HepG2 (cell line): ENCODE results near the gene MRM2. TPM values are rescaled to one million over a fixed set of nuclear protein-coding genes. Genes with fewer than 3 reads are reported as not detected.

Experiments
- CHD2 ChIP-seq: IDR thresholded peaks from 2 replicates; pipeline ENCODE4 v1.6.1; 2011; ENCODE audit warnings: low read depth, low read length, improper control_type of control experiment
- DR1 ChIP-seq: sonication (generic); formaldehyde crosslinking; IDR thresholded peaks from 2 replicates; pipeline ENCODE4 v1.8.0; 2021; ENCODE audit warnings: mild to moderate bottlenecking, missing genetic modification reagents, inconsistent platforms
- GPN1 ChIP-seq: sonication (generic); formaldehyde crosslinking; IDR thresholded peaks from 2 replicates; pipeline ENCODE4 v1.5.1; 2020; ENCODE audit warnings: missing genetic modification reagents, borderline replicate concordance
- JUN ChIP-seq: sonication (generic); formaldehyde crosslinking; IDR thresholded peaks from 2 replicates; pipeline ENCODE4 v1.4.0; 2020; ENCODE audit warnings: mild to moderate bottlenecking, missing genetic modification reagents
- KDM5B ChIP-seq: sonication (generic); formaldehyde crosslinking; IDR thresholded peaks from 2 replicates; pipeline ENCODE4 v1.4.0; 2020; ENCODE audit warnings: missing genetic modification reagents, mild to moderate bottlenecking, borderline replicate concordance
- KDM6A ChIP-seq: IDR thresholded peaks from 2 replicates; pipeline ENCODE4 v1.6.1; 2016; ENCODE audit warnings: low read depth
- KLF16 ChIP-seq, 2 experiments: sonication (generic) in 1 of 2; formaldehyde crosslinking in 1 of 2; IDR thresholded peaks; 2 replicates each; pipeline versions ENCODE4 v1.6.1 to v1.8.0; 2016 to 2023; ENCODE audit warnings: missing genetic modification reagents in 2 of 2, missing compliant biosample characterization in 1 of 2
- LCORL ChIP-seq, 2 experiments: fragments of 450-650 bp in 1 of 2; sonication (generic) in 1 of 2; formaldehyde crosslinking in 1 of 2; IDR thresholded peaks; 2 replicates each; pipeline versions ENCODE4 v1.5.0 to v1.6.1; 2017 to 2020; ENCODE audit warnings: antibody characterized with exemption in 1 of 2, missing genetic modification reagents in 1 of 2
- MIXL1 ChIP-seq: IDR thresholded peaks from 2 replicates; pipeline ENCODE4 v1.6.1; 2016
- NFE2L2 ChIP-seq: fragments of 150-350 bp; IDR thresholded peaks from 2 replicates; pipeline ENCODE4 v1.6.1; 2014; ENCODE audit warnings: low read length
- NKX3-1 ChIP-seq: sonication (generic); formaldehyde crosslinking; IDR thresholded peaks from 2 replicates; pipeline ENCODE4 v1.5.0; 2020; ENCODE audit warnings: missing genetic modification reagents
- PRMT3 ChIP-seq: sonication (generic); formaldehyde crosslinking; IDR thresholded peaks from 2 replicates; pipeline ENCODE4 v1.8.1; 2022; ENCODE audit warnings: low read depth, mild to moderate bottlenecking, moderate library complexity, missing genetic modification reagents, borderline replicate concordance
- PRPF4 ChIP-seq: fragments of 200-400 bp; formaldehyde crosslinking; IDR thresholded peaks from 2 replicates; pipeline ENCODE4 v1.6.1; 2016; ENCODE audit warnings: low read length, low read depth; ENCODE audit not compliant: poor library complexity, severe bottlenecking
- SNAI1 ChIP-seq: sonication (generic); formaldehyde crosslinking; IDR thresholded peaks from 2 replicates; pipeline ENCODE4 v1.5.0; 2020; ENCODE audit warnings: mild to moderate bottlenecking, missing genetic modification reagents, borderline replicate concordance
- SP1 ChIP-seq, 2 experiments: fragments of 450-650 bp in 1 of 2; sonication (generic) in 1 of 2; formaldehyde crosslinking in 1 of 2; IDR thresholded peaks; 2 replicates each; pipeline versions ENCODE4 v1.4.0 to v1.6.1; 2016 to 2020; ENCODE audit warnings: missing genetic modification reagents in 1 of 2
- THAP8 ChIP-seq: sonication (generic); formaldehyde crosslinking; IDR thresholded peaks from 2 replicates; pipeline ENCODE4 v1.5.1; 2020; ENCODE audit warnings: missing genetic modification reagents, mild to moderate bottlenecking, borderline replicate concordance
- U2AF1 ChIP-seq: fragments of 200-400 bp; formaldehyde crosslinking; optimal IDR thresholded peaks from 2 replicates; pipeline ENCODE3; 2017; ENCODE audit warnings: mild to moderate bottlenecking, low read depth, low read length
- ZIK1 ChIP-seq: sonication (generic); formaldehyde crosslinking; IDR thresholded peaks from 2 replicates; pipeline ENCODE4 v1.5.0; 2020; ENCODE audit warnings: mild to moderate bottlenecking, low read depth, missing genetic modification reagents, borderline replicate concordance
- ZNF460 ChIP-seq: sonication (generic); formaldehyde crosslinking; IDR thresholded peaks from 2 replicates; pipeline ENCODE4 v1.5.1; 2020; ENCODE audit warnings: missing genetic modification reagents, mild to moderate bottlenecking, borderline replicate concordance
- ZNF512 ChIP-seq: sonication (generic); formaldehyde crosslinking; IDR thresholded peaks from 2 replicates; pipeline ENCODE4 v1.4.0; 2020; ENCODE audit warnings: mild to moderate bottlenecking, missing genetic modification reagents
- ZNF543 ChIP-seq: sonication (generic); formaldehyde crosslinking; IDR thresholded peaks from 2 replicates; pipeline ENCODE4 v1.4.0; 2020; ENCODE audit warnings: mild to moderate bottlenecking, missing genetic modification reagents
- ZNF572 ChIP-seq: sonication (generic); formaldehyde crosslinking; IDR thresholded peaks from 2 replicates; pipeline ENCODE4 v1.5.1; 2020; ENCODE audit warnings: mild to moderate bottlenecking, missing genetic modification reagents
- ZNF800 ChIP-seq: sonication (generic); formaldehyde crosslinking; IDR thresholded peaks from 2 replicates; pipeline ENCODE4 v1.4.0; 2020; ENCODE audit warnings: missing genetic modification reagents
- polyA plus RNA-seq, 8 experiments: library from polyadenylated mRNA; depleted of rRNA in 3 of 8; stranded (reverse) in 7 of 8; unstranded in 1 of 8; fragments of >200 nt; fragmentation: Illumina TruSeq in 4 of 8; extraction: Trizol in 4 of 8; gene quantifications; 2 replicates each; pipeline versions ENCODE4 v1.2.1 to v1.2.3, GENCODE V29; 2011 to 2016; ENCODE audit warnings: low read depth in 4 of 8, missing spikeins in 1 of 8, mixed read lengths in 1 of 8; ENCODE audit not compliant: insufficient read depth in 1 of 8
- total RNA-seq, 5 experiments: library from RNA; depleted of rRNA; stranded (reverse); fragments of >200 nt; fragmentation: Illumina TruSeq; extraction: Trizol; gene quantifications; 2 replicates each; pipeline ENCODE4 v1.2.3, GENCODE V29; 2016; ENCODE audit warnings: low read depth in 1 of 5
- TF ChIP-seq, protein P1 (sequence below): sonication (generic); formaldehyde crosslinking; IDR thresholded peaks from 2 replicates; pipeline ENCODE4 v1.8.1; 2023; ENCODE audit warnings: mild to moderate bottlenecking, inconsistent platforms, moderate library complexity, missing genetic modification reagents, borderline replicate concordance

The MRM2 gene
- total and polyA plus RNA-seq, 2 of the 13 experiments (the other 11 are each of a cell fraction or from before 2014, with no cell fraction given) = 13.2 to 34.2 TPM

DNA sequence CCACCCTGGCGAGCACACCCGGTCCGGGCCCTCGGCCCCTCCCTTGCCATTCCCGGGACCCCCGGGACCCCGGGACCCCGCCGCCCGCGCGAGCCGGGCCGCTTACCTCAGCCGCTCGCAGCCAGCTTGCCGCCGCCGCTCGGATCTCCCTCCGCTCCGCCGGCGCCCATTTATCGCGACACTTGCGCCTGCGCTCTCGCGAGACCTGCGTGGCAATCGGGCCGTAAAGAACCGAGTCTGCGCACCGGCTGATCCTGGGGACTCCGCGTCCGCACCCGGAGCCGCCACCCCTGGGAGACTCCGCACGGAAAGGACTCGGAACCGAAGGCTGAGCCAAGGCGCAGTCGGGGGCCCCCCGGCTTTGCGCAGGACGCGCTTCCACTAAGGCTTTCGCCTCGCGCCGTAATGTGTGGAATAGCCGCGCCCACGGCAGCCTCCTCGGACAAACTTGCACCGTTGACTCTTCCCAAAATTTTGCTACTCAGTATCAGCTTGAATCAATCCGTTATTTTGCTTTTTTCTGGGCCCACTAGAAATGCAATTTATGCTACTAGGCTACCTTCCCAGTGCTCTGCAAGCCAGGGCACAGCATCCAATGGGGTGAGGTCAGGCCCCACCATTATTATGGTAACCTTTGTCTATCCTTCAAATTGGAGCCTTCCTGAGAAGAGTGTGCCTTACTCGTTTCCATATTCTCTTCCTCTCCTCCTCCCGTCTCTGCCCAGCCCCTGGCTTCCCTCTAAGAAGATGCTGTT, 9.1 kb downstream of the MRM2 start, which contains the start of gene MAD1L1 (continued):
- TF ChIP-seq ZNF512 (CRISPR knock-in tag) (no peak), JUN (CRISPR knock-in tag) (no peak), SP1 (IDR thresholded peaks at IDR 0.05) (peak; percentile 82), SP1 (CRISPR knock-in tag; IDR thresholded peaks at IDR 0.05) (no peak), U2AF1 (no peak), KDM5B (CRISPR knock-in tag) (peak; percentile 51; the same call in 1 of the 2 replicates), CHD2 (peak; percentile 99), ZNF543 (CRISPR knock-in tag) (peak; percentile 74; the same call in 1 of the 2 replicates), GPN1 (no peak), MIXL1 (CRISPR knock-in tag) (0 out of 2 replicates have a peak, but pooled peaks have one; percentile 15), KLF16 (CRISPR knock-in tag; IDR thresholded peaks at IDR 0.05) (peak in 1 of 2 experiments; percentile 48; a peak in 1 of 4 replicates), ZNF572 (CRISPR knock-in tag) (0 out of 2 replicates have a peak, but pooled peaks have one; percentile 36), SNAI1 (CRISPR knock-in tag) (no peak), ZNF460 (CRISPR knock-in tag) (no peak; the same call in 1 of the 2 replicates), PRMT3 (no peak), KDM6A (no peak), NKX3-1 (CRISPR knock-in tag) (0 out of 2 replicates have a peak, but pooled peaks have one; percentile 63), PRPF4 (no peak), DR1 (CRISPR knock-in tag) (peak; percentile 79), NFE2L2 (no peak), ZIK1 (CRISPR knock-in tag) (no peak; the same call in 1 of the 2 replicates), ZNF800 (peak; percentile 77), LCORL (IDR thresholded peaks at IDR 0.05) (no peak), LCORL (CRISPR knock-in tag; IDR thresholded peaks at IDR 0.05) (no peak; the same call in 1 of the 2 replicates), THAP8 (no peak; the same call in 1 of the 2 replicates)
- TF ChIP-seq, protein P1, sequence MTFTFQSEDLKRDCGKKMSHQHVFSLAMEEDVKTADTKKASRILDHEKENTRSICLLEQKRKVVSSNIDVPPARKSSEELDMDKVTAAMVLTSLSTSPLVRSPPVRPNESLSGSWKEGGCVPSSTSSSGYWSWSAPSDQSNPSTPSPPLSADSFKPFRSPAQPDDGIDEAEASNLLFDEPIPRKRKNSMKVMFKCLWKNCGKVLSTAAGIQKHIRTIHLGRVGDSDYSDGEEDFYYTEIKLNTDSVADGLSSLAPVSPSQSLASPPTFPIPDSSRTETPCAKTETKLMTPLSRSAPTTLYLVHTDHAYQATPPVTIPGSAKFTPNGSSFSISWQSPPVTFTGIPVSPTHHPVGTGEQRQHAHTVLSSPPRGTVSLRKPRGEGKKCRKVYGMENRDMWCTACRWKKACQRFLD (CRISPR knock-in tag) = 0 out of 2 replicates have a peak, but pooled peaks have one; percentile 50
